ENCODE measurements around the gene ANP32E.

- no peak for TF ChIP-seq POLR2A (IDR thresholded peaks at IDR 0.05; ENCODE audit: low read depth, low read length)
- TF ChIP-seq POLR2AphosphoS5 (IDR thresholded peaks at IDR 0.05; ENCODE audit: low read depth, low read length), result no peak
- TF ChIP-seq TAF1 (IDR thresholded peaks at IDR 0.05; ENCODE audit: borderline replicate concordance, low read depth, low read length), result no peak
These were observed 46.6 kb upstream of the ANP32E start for GRCh38 chr1:150282558-150282958.

Data from GM12892 (cell line).